Panc1 (cell line): Measurements from ENCODE around the gene MPP3. TPM values are rescaled to one million over a fixed set of nuclear protein-coding genes. Genes with fewer than 3 reads are reported as not detected.

Source experiments
- ATAC-seq: fragments of 200-7000 bp; cut with Tn5 transposase; 2 replicates; pipeline ENCODE4 v1.9.1; 2020; ENCODE audit warnings: mild to moderate bottlenecking, moderate library complexity
- BruUV-seq: library from RNA; stranded (reverse); fragments of 400-500 nt; replicated peaks from 2 replicates; lab custom pipeline; 2021; lab: Mats Ljungman, UMichigan
- CTCF ChIA-PET: fragments of 300-600 bp; sonication (Branson Sonifier 250); formaldehyde crosslinking; loops from one replicate; lab custom pipeline; 2022; ENCODE audit warnings: antibody characterized with exemption; lab: Charles Lee
- POLR2A ChIA-PET: fragments of 300-600 bp; sonication (Branson Sonifier 250); formaldehyde crosslinking; loops from one replicate; lab custom pipeline; 2022; ENCODE audit warnings: antibody characterized with exemption; lab: Charles Lee
- DNase-seq: peaks from one replicate; pipeline ENCODE4 v3.0.0-alpha.2; 2010; ENCODE audit warnings: low read depth, low spot score
- H3K27ac ChIP-seq: 2 replicates; pipeline ENCODE4 v1.5.1; 2011; ENCODE audit warnings: mild to moderate bottlenecking, low read length, inconsistent platforms
- H3K27me3 ChIP-seq: fragments of 200-500 bp; sonication (Bioruptor generic); 2 replicates; pipeline ENCODE4 v1.6.0; 2014; ENCODE audit warnings: low read length, inconsistent platforms; ENCODE audit not compliant: control insufficient read depth, insufficient read depth
- H3K36me3 ChIP-seq: fragments of 200-500 bp; sonication (Bioruptor generic); 2 replicates; pipeline ENCODE4 v1.5.1; 2014; ENCODE audit warnings: inconsistent platforms, mild to moderate bottlenecking, low read length, moderate library complexity; ENCODE audit not compliant: control insufficient read depth, insufficient read depth
- H3K4me1 ChIP-seq: 2 replicates; pipeline ENCODE4 v1.5.1; 2011; ENCODE audit warnings: inconsistent platforms, mild to moderate bottlenecking, low read length, moderate library complexity; ENCODE audit not compliant: control insufficient read depth, insufficient read depth
- H3K4me3 ChIP-seq, 2 experiments: 2 replicates each; pipeline ENCODE4 v1.5.1; 2011 to 2012; ENCODE audit warnings: low read depth in 2 of 2, low read length in 2 of 2, mild to moderate bottlenecking in 2 of 2, inconsistent platforms in 1 of 2, moderate library complexity in 1 of 2
- H3K9me3 ChIP-seq: fragments of 200-500 bp; sonication (Bioruptor generic); 2 replicates; pipeline ENCODE4 v1.5.1; 2014; ENCODE audit warnings: low read depth, mild to moderate bottlenecking, inconsistent platforms, low read length, moderate library complexity; ENCODE audit not compliant: control insufficient read depth, insufficient read depth
- POLR2AphosphoS5 ChIP-seq: IDR thresholded peaks from 2 replicates; pipeline ENCODE4 v1.6.1; 2012; ENCODE audit warnings: mild to moderate bottlenecking, low read depth, low read length, moderate library complexity
- SIN3A ChIP-seq: IDR thresholded peaks from 2 replicates; pipeline ENCODE4 v1.6.1; 2012; ENCODE audit warnings: low read depth, mild to moderate bottlenecking, low read length, moderate library complexity, borderline replicate concordance; ENCODE audit not compliant: insufficient read depth
- TCF7L2 ChIP-seq: IDR thresholded peaks from 2 replicates; pipeline ENCODE4 v1.6.1; 2011; ENCODE audit warnings: mild to moderate bottlenecking, low read depth, low read length, inconsistent platforms
- in situ Hi-C: cut with HindIII; loops from 2 replicates; pipeline ENCODE4 v1.10.0; 2016; ENCODE audit warnings: low sequenced_read_pairs, low pct_unique_long_range_greater_than_20kb
- intact Hi-C: fragments of 100-400 bp; cut with micrococcal nuclease; formaldehyde crosslinking; loops from one replicate; pipeline ENCODE4 v1.10.0; 2022; ENCODE audit not compliant: unreplicated experiment
- total RNA-seq: library from RNA; stranded (reverse); gene quantifications from one replicate; pipeline ENCODE4 v1.2.1, GENCODE V29; 2021; ENCODE audit not compliant: unreplicated experiment
- TF ChIP-seq, protein P1 (sequence below): fragments of 450-650 bp; IDR thresholded peaks from 2 replicates; pipeline ENCODE4 v1.5.1; 2017; ENCODE audit warnings: mild to moderate bottlenecking
- TF ChIP-seq, protein P2 (sequence below), 2 experiments: IDR thresholded peaks; 2 replicates each; pipeline ENCODE4 v1.6.1; 2011 to 2012; ENCODE audit warnings: low read depth in 2 of 2, control low read depth in 1 of 2, low read length in 1 of 2, mild to moderate bottlenecking in 1 of 2, moderate library complexity in 1 of 2; ENCODE audit not compliant: insufficient read depth in 1 of 2

Gene MPP3
- total RNA-seq, 1 experiment from 2014 or later, result 7.1 TPM

DNA sequence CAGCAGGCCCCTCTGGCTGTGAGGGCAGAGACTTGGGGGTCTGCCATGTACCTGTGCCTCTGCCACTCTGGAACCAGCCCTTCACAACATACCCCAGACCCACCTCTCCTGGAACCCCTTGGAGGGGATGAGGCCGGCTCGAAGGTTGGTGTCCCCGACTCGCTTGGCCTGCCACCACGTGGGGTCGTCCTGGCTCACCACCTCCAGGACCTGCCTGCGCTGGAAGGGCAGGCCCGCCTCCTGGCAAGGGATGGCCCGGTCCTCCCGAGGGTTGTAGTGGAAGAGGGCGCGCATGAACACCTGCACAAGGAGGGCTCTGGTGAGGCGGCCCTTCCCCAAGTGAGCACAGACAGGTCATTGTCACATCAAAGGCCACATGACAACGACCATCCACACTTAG is 12.2 kb downstream of the MPP3 start:
- CTCF ChIA-PET, result no interaction called here
- in situ Hi-C loops (no loop called here), intact Hi-C loops (no loop called here)
- Histone ChIP-seq H3K4me3 (no peak overlapping the region), H3K4me1 (no peaks in the 10 kb centered on the region), H3K9me3 (no peaks in the 10 kb centered on the region), H3K27me3 (no peaks in the 10 kb centered on the region), H3K36me3 (no peaks in the 10 kb centered on the region), H3K27ac (no peak overlapping the region)
- ATAC-seq, result no peak
- POLR2A ChIA-PET, result no interaction called here
- no TSS peak for BruUV-seq
- TF ChIP-seq SIN3A (no peak), POLR2AphosphoS5 (no peak), TCF7L2 (no peak)
- TF ChIP-seq, protein P1, sequence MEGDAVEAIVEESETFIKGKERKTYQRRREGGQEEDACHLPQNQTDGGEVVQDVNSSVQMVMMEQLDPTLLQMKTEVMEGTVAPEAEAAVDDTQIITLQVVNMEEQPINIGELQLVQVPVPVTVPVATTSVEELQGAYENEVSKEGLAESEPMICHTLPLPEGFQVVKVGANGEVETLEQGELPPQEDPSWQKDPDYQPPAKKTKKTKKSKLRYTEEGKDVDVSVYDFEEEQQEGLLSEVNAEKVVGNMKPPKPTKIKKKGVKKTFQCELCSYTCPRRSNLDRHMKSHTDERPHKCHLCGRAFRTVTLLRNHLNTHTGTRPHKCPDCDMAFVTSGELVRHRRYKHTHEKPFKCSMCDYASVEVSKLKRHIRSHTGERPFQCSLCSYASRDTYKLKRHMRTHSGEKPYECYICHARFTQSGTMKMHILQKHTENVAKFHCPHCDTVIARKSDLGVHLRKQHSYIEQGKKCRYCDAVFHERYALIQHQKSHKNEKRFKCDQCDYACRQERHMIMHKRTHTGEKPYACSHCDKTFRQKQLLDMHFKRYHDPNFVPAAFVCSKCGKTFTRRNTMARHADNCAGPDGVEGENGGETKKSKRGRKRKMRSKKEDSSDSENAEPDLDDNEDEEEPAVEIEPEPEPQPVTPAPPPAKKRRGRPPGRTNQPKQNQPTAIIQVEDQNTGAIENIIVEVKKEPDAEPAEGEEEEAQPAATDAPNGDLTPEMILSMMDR, result no peak
- TF ChIP-seq, protein P2, sequence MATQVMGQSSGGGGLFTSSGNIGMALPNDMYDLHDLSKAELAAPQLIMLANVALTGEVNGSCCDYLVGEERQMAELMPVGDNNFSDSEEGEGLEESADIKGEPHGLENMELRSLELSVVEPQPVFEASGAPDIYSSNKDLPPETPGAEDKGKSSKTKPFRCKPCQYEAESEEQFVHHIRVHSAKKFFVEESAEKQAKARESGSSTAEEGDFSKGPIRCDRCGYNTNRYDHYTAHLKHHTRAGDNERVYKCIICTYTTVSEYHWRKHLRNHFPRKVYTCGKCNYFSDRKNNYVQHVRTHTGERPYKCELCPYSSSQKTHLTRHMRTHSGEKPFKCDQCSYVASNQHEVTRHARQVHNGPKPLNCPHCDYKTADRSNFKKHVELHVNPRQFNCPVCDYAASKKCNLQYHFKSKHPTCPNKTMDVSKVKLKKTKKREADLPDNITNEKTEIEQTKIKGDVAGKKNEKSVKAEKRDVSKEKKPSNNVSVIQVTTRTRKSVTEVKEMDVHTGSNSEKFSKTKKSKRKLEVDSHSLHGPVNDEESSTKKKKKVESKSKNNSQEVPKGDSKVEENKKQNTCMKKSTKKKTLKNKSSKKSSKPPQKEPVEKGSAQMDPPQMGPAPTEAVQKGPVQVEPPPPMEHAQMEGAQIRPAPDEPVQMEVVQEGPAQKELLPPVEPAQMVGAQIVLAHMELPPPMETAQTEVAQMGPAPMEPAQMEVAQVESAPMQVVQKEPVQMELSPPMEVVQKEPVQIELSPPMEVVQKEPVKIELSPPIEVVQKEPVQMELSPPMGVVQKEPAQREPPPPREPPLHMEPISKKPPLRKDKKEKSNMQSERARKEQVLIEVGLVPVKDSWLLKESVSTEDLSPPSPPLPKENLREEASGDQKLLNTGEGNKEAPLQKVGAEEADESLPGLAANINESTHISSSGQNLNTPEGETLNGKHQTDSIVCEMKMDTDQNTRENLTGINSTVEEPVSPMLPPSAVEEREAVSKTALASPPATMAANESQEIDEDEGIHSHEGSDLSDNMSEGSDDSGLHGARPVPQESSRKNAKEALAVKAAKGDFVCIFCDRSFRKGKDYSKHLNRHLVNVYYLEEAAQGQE (IDR thresholded peaks at IDR 0.05; ENCODE audit: insufficient read depth in 1 of 2, low read depth in 2 of 2, low read length in 1 of 2), result no peak
- DNase-seq, result no peak

DNA sequence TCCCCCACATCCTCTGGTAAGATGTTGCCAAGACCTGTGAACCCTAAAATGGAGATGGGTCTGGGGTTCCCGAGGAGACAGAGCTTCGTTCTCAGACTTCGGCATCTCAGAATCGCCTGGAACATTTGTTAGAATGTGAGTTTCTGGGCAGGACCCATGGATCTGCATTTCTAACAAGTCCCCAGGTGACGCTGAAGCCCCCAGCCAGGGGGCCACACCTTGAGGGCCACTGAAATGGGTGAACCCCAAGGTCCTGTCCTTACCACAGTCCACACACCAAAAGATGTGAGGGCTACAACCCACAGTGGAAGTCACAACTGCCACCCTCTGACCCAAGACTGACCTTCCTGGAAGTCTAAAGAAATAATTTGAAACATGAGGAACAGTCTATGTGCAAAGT is 14.0 kb downstream of the MPP3 start:
- CTCF ChIA-PET, result interaction anchor here (0.7 kb wide), 1 partner anchor 125 kb away, joined by 8 read pairs; no protein-coding TSS in a partner anchor
- Histone ChIP-seq H3K27me3 (no peaks in the 10 kb centered on the region), H3K36me3 (no peaks in the 10 kb centered on the region), H3K27ac (no peak overlapping the region), H3K4me3 (no peak overlapping the region), H3K4me1 (no peaks in the 10 kb centered on the region), H3K9me3 (no peaks in the 10 kb centered on the region)
- DNase-seq (no peak), ATAC-seq (no peak)
- no peak for TF ChIP-seq TCF7L2
- TF ChIP-seq POLR2AphosphoS5, result no peak
- TF ChIP-seq, protein P1, result no peak
- no peak for TF ChIP-seq SIN3A
- TF ChIP-seq, protein P2 (IDR thresholded peaks at IDR 0.05; ENCODE audit: insufficient read depth in 1 of 2, low read depth in 2 of 2, low read length in 1 of 2), result no peak
- intact Hi-C loops (no loop called here), in situ Hi-C loops (no loop called here)
- no TSS peak for BruUV-seq
- POLR2A ChIA-PET, result no interaction called here
